PFSK-1 (cell line): ENCODE measurements around the gene ANKRD34C.

Source experiments
- FOXP2 ChIP-seq: optimal IDR thresholded peaks from 2 replicates; pipeline ENCODE3; 2011; ENCODE audit warnings: borderline replicate concordance, control low read depth, inconsistent platforms; ENCODE audit not compliant: insufficient read depth; ENCODE audit errors: extremely low read length, extremely low read depth
- POLR2AphosphoS5 ChIP-seq: IDR thresholded peaks from 2 replicates; pipeline ENCODE4 v1.6.1; 2012; ENCODE audit warnings: low read depth, mild to moderate bottlenecking, control low read depth, low read length, moderate library complexity
- REST ChIP-seq, 2 experiments: IDR thresholded peaks; 2 replicates each; pipeline versions ENCODE4 v1.6.1 to v1.8.0; 2011 to 2012; ENCODE audit warnings: low read depth in 2 of 2, low read length in 2 of 2, control low read depth in 1 of 2, inconsistent platforms in 1 of 2, mild to moderate bottlenecking in 1 of 2, moderate library complexity in 1 of 2; ENCODE audit not compliant: insufficient read depth in 1 of 2
- SIN3A ChIP-seq: IDR thresholded peaks from 2 replicates; pipeline ENCODE4 v1.6.1; 2012; ENCODE audit warnings: mild to moderate bottlenecking, low read length, moderate library complexity, borderline replicate concordance; ENCODE audit not compliant: insufficient read depth
- TAF1 ChIP-seq: IDR thresholded peaks from 2 replicates; pipeline ENCODE4 v1.6.1; 2012; ENCODE audit warnings: low read length, control low read depth, borderline replicate concordance; ENCODE audit not compliant: insufficient read depth

The ANKRD34C gene

GRCh38 chr15:79294075-79294474 is 11.6 kb downstream of the ANKRD34C start:
- peak in 1 of 2 experiments; percentile 80; a peak in 2 of 4 replicates for TF ChIP-seq REST (IDR thresholded peaks at IDR 0.05; ENCODE audit: insufficient read depth in 1 of 2, low read depth in 2 of 2, low read length in 2 of 2)
- TF ChIP-seq SIN3A: no peak

GRCh38 chr15:79296583-79296982 is 14.1 kb downstream of the ANKRD34C start:
- TF ChIP-seq TAF1 (no peak), REST (IDR thresholded peaks at IDR 0.05; ENCODE audit: insufficient read depth in 1 of 2, low read depth in 2 of 2, low read length in 2 of 2) (no peak), POLR2AphosphoS5 (no peak), FOXP2 (no peak), SIN3A (no peak)

GRCh38 chr15:79299126-79299840 is 16.8 kb downstream of the ANKRD34C start:
- TF ChIP-seq REST (IDR thresholded peaks at IDR 0.05; ENCODE audit: insufficient read depth in 1 of 2, low read depth in 2 of 2, low read length in 2 of 2) (no peak), FOXP2 (no peak), SIN3A (no peak), TAF1 (no peak), POLR2AphosphoS5 (no peak)

GRCh38 chr15:79299841-79300235 is 17.3 kb downstream of the ANKRD34C start:
- no peak for TF ChIP-seq SIN3A
- no peak for TF ChIP-seq TAF1
- no peak for TF ChIP-seq FOXP2
- no peak for TF ChIP-seq POLR2AphosphoS5
- no peak for TF ChIP-seq REST (IDR thresholded peaks at IDR 0.05; ENCODE audit: insufficient read depth in 1 of 2, low read depth in 2 of 2, low read length in 2 of 2)

GRCh38 chr15:79307251-79307650 is 24.7 kb downstream of the ANKRD34C start:
- no peak for TF ChIP-seq SIN3A
- no peak for TF ChIP-seq POLR2AphosphoS5
- no peak for TF ChIP-seq FOXP2
- no peak for TF ChIP-seq TAF1
- TF ChIP-seq REST (IDR thresholded peaks at IDR 0.05; ENCODE audit: insufficient read depth in 1 of 2, low read depth in 2 of 2, low read length in 2 of 2): no peak
